Adrenal gland (tissue), 5 donors: ENCODE data around the gene GALNT7.

Source experiments
- POLR2A ChIP-seq, 2 donors: fragments of 450-650 bp; IDR thresholded peaks; one replicate each; pipeline ENCODE4 v1.6.1; 2017; ENCODE audit warnings: antibody characterized with exemption in 2 of 2, mild to moderate bottlenecking in 2 of 2, moderate library complexity in 1 of 2
- TF ChIP-seq, protein P1 (sequence below), 6 experiments: fragments of 450-650 bp in 4 of 6; fragments of 200-600 bp in 2 of 6; sonication (generic) in 1 of 6; IDR thresholded peaks; 1 replicate in 5 of 6; 2 replicates in 1 of 6; pipeline versions ENCODE4 v1.5.1 to v1.8.0; 2016 to 2021; ENCODE audit warnings: antibody characterized with exemption in 6 of 6, mild to moderate bottlenecking in 2 of 6, moderate library complexity in 1 of 6
- donor health status: DM: no; HTN: no; CAD: no.

- TF ChIP-seq, protein P1, sequence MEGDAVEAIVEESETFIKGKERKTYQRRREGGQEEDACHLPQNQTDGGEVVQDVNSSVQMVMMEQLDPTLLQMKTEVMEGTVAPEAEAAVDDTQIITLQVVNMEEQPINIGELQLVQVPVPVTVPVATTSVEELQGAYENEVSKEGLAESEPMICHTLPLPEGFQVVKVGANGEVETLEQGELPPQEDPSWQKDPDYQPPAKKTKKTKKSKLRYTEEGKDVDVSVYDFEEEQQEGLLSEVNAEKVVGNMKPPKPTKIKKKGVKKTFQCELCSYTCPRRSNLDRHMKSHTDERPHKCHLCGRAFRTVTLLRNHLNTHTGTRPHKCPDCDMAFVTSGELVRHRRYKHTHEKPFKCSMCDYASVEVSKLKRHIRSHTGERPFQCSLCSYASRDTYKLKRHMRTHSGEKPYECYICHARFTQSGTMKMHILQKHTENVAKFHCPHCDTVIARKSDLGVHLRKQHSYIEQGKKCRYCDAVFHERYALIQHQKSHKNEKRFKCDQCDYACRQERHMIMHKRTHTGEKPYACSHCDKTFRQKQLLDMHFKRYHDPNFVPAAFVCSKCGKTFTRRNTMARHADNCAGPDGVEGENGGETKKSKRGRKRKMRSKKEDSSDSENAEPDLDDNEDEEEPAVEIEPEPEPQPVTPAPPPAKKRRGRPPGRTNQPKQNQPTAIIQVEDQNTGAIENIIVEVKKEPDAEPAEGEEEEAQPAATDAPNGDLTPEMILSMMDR (IDR thresholded peaks at IDR 0.05): no peak
- no peak for TF ChIP-seq POLR2A (IDR thresholded peaks at IDR 0.05)
Observed at GRCh38 chr4:173325007-173325736, 156.6 kb downstream of the GALNT7 start.
